Measurements from ENCODE around the gene GPM6B.

GRCh38 chrX:13803116-13803515, 13.8 kb downstream of the GPM6B start:
- TF ChIP-seq JUNB (IDR thresholded peaks at IDR 0.05; ENCODE audit: unreplicated experiment) (no peak), CREB1 (CRISPR knock-in tag; IDR thresholded peaks at IDR 0.05; ENCODE audit: low read depth) (no peak), STAT1 (IDR thresholded peaks at IDR 0.05; ENCODE audit: unreplicated experiment) (no peak), NANOG (IDR thresholded peaks at IDR 0.05; ENCODE audit: borderline replicate concordance) (no peak), EZH2 (IDR thresholded peaks at IDR 0.05; ENCODE audit: low read depth, unreplicated experiment) (no peak), REST (IDR thresholded peaks at IDR 0.05; ENCODE audit: unreplicated experiment) (no peak), ZNF114 (CRISPR knock-in tag; IDR thresholded peaks at IDR 0.05) (no peak), POLR2AphosphoS5 (IDR thresholded peaks at IDR 0.05; ENCODE audit: low read depth) (no peak), ZNF331 (CRISPR knock-in tag; IDR thresholded peaks at IDR 0.05; ENCODE audit: low read depth) (no peak), EZH2phosphoT487 (IDR thresholded peaks at IDR 0.05; ENCODE audit: unreplicated experiment) (no peak), ZNF462 (CRISPR knock-in tag; IDR thresholded peaks at IDR 0.05) (no peak)
- TF ChIP-seq, protein P1, sequence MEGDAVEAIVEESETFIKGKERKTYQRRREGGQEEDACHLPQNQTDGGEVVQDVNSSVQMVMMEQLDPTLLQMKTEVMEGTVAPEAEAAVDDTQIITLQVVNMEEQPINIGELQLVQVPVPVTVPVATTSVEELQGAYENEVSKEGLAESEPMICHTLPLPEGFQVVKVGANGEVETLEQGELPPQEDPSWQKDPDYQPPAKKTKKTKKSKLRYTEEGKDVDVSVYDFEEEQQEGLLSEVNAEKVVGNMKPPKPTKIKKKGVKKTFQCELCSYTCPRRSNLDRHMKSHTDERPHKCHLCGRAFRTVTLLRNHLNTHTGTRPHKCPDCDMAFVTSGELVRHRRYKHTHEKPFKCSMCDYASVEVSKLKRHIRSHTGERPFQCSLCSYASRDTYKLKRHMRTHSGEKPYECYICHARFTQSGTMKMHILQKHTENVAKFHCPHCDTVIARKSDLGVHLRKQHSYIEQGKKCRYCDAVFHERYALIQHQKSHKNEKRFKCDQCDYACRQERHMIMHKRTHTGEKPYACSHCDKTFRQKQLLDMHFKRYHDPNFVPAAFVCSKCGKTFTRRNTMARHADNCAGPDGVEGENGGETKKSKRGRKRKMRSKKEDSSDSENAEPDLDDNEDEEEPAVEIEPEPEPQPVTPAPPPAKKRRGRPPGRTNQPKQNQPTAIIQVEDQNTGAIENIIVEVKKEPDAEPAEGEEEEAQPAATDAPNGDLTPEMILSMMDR (conservative IDR thresholded peaks at IDR 0.05; ENCODE audit: low read depth in 2 of 2), result no peak

Data from GM23338 (cell line).